AG08395 (cell line): ENCODE data around the gene DPH1.

Experiments
- DNase-seq: peaks from one replicate; pipeline ENCODE4 v3.0.0; 2012; ENCODE audit warnings: mixed read lengths, low spot score

The DPH1 gene

DNA sequence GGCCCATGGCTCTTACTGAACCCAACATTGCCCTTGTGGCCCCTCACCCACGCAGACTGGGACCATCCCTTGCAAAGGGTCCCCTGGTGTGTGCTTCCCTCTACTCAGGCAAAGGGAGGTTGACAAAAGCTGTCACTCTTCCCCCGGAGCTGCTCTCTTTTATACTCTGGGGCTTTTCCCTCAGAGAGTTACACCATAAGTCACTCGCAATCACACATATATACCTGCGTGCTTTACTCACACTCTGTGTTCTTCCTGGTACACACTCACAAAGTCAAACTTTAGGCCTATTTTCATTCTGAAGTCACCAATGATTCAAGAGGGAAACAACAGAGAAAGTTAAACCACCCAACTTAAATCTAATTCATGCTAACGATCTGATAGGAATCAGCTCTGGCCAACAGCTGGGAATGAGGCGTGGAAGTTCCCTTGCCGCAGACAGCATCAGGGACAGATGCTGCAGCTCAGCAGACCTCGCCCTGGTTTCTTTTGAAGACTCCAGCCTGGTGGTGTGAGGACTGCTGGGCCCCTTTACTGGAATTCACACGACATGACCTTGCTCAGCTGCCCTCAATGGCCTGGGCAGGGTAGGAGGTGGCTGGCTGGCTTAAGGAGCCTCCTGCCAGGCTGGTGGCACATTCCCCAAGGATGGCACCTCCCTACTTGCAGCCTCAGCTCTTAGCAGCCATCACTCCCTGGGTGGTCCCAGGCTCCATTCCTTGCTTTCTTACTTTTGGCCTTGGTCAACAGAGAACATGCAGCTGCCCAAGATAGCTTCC lies 52.2 kb downstream of the DPH1 start:
- no peak for DNase-seq

DNA sequence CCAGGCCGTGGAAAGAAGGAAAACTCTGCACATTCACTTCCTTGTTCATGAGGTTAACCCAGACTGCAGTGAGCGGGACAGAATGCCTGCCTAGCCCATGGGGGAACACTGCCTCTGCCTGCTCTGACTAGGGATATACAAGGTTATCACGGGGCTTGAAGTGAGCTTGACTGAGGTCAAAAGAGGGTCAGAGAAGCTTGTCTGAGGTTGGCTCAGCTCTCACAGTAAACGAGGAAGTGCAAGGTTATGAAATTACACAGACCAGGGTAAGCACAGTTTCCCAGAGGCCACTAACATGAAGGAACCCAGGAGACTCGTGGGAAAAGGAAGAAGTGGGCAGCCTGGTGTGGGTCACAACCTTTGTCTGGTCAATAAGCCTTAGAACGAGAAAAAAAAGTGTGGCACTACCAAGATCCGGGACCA lies 53.7 kb downstream of the DPH1 start:
- no peak for DNase-seq

GRCh38 chr17:2084036-2084765 lies 54.2 kb downstream of the DPH1 start:
- peak; percentile 80 for DNase-seq

- DNase-seq = peak; percentile 70
Measured at GRCh38 chr17:2084766-2085647, 55.1 kb downstream of the DPH1 start.

- DNase-seq = no peak
Measured at GRCh38 chr17:2085648-2085949, 55.6 kb downstream of the DPH1 start.

DNA sequence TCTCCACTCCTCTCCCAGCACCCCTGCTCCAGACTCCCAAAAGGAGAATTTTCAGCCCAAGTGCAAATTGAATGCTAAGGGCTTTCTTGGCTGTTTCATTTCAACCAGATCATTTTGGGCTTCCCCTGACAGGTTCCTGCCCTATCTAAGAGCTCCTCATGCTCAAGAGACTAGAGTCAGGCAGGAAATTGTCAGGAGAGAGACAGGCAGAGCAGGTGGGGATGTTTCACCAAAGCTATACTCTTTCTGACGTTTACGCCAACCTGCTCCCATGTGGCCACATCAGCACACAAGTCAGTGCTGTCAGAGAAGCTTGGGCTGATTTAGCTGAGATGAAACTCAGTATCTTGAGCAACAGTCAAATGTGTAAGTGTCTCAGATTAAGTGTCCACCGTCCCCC lies 56.4 kb downstream of the DPH1 start:
- no peak for DNase-seq

DNA sequence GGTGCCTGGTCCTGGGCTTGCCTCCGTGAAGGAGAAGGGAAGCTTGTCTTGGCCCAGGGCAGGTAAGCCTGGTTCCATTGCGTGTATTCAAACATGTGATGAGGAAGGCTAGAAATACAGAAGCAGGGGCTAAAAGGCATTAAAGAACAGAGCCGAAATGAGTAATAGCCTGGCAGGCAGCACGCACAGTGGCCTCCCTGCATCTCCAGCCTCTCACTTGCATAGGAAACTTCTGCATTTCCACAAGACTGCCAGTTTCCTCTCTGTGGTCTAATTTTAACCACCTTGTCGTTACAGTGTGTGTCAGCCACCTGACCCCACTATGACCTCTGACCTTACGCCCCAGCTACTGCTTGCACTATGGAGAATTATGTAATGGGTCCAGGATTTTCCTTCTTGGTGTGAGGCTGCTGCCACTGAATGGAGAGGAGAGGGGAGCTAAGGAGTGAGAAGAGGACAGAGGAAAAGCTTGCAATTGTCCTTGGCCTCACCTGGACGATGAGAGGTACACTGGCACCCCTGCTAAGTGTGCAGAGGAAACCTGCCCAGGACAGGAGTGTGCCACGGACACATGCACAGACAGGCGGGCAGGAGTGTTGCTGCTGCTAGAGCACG lies 57.8 kb downstream of the DPH1 start:
- no peak for DNase-seq

DNA sequence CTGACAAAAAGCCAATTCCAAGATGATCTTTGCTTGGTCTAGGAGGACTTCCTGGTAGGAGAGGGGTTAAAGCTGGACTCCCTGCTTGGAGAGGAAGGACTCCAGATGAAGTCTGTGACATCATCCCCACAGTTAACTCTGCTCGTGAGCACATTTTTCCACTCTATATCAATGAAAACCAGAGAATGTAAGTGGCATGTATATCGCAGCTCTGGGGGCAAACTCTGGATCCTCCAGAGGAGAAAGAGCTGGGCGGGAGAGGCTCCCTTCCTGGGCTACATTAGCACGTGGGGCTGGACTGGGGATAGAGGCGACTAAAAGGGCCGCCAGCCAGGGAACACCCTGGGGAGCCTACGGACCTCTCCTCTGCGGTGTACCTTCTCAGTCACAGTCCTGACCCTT lies 59.1 kb downstream of the DPH1 start:
- DNase-seq = peak; percentile 70

DNA sequence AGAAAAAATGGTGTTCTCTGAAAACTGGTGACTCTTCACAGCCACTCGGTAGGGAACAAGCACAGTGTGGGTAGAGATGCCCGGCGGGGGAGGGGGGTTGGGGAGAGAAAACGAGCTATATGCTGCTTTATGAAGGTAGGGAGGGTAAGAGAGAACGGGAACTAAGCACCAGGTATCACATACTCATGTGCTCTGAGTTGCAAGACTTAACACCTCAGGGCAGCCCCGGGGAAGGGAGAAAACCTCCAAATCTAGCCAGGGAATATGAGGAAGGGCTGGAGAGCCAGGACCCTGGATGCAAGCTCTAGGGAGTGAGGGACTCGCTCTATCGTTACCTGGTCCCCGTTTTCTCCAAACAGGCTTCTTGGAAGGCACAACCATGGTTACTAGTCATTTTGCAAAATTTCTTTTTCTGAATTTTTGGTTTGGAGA lies 60.3 kb downstream of the DPH1 start:
- no peak for DNase-seq

DNA sequence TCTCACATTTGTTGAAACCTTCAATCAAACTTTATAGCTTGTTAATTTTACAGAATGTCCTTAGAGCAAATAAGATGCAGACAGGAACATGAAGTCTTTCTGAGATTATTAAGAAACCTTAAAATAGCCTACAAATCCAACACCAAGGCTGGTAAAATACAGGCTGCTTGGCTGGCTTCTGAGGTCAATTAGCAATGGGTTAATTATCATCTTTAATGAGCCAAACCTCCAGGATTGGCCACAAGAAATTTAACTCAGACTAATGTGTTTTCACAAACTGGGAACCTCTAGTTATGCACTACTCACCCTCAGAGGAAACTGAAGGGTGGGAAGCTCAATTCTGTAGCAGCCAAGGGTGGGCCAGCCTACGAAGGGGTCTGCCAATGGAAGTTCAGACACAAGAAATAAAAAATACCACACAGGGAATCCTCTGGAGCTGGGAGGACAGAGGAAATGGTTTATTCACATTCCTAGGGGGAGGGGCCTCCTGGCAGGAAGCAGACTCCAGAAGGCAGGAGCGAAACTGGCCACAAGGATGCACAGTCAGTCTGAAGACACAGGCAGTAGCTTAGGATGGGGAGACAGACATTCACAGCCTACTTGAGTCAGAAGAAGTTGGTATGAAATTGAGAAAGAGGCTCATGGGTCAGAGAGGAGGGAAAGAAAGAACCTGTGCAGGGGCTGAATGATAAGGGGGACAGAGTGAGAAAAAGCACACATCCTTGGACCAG lies 61.0 kb downstream of the DPH1 start:
- DNase-seq = peak; percentile 95

GRCh38 chr17:2092253-2092652 lies 62.3 kb downstream of the DPH1 start:
- DNase-seq = no peak

DNA sequence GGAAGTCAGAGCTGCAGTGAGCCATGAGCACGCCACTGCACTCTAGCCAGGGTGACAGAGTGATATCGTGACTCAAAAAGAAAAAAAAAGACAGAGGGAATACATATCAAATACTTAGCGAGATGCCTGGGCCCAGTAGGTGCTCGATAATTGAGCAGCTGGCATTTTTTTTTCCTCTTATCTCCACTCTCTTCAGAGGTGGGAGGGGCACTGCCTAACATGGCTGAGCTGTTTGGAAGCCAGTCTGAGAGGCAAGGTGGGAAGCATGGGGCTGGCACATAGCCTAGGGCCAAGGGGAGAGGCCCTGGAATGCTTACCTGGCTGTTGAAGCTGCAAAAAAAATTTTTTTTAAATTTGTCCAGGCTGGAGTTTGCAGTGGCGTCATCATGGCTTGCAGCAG lies 63.4 kb downstream of the DPH1 start:
- DNase-seq = no peak
